Stimulated activated CD4-positive, alpha-beta T cell treated with anti-CD3 and anti-CD28 coated beads, TNF-alpha, amount 100 ng/mL, for 1 hour (primary cell): Measurements from ENCODE around the gene TEP1.
"Not testable (repeated sequence)": the region's sequence is repeated elsewhere in the genome, so short reads cannot be mapped to it uniquely, and the experiment has no call there.

Experiments used
- DNase-seq, 3 donors: peaks; one replicate each; pipeline ENCODE4 v3.0.0-alpha.2; 2020; ENCODE audit warnings: low read depth in 3 of 3, low spot score in 1 of 3

Gene TEP1

GRCh38 chr14:20391505-20391904 lies 21.8 kb downstream of the TEP1 start:
- no peak for DNase-seq

GRCh38 chr14:20388159-20388558 lies 25.1 kb downstream of the TEP1 start:
- DNase-seq: no peak

GRCh38 chr14:20387576-20387975 lies 25.7 kb downstream of the TEP1 start:
- no peak for DNase-seq

GRCh38 chr14:20386276-20386855 lies 26.9 kb downstream of the TEP1 start:
- DNase-seq: no peak

GRCh38 chr14:20384886-20385285 lies 28.4 kb downstream of the TEP1 start:
- DNase-seq: no peak

GRCh38 chr14:20384321-20384720 lies 29.0 kb downstream of the TEP1 start:
- no peak for DNase-seq

GRCh38 chr14:20383636-20384035 lies 29.7 kb downstream of the TEP1 start:
- no peak for DNase-seq

GRCh38 chr14:20383032-20383431 lies 30.3 kb downstream of the TEP1 start:
- DNase-seq: no peak

- no peak for DNase-seq
Measured at GRCh38 chr14:20382526-20382925, 30.8 kb downstream of the TEP1 start.

- DNase-seq: no peak
Measured at GRCh38 chr14:20381341-20381740, 32.0 kb downstream of the TEP1 start.

- DNase-seq: no peak
Measured at GRCh38 chr14:20380681-20381080, 32.6 kb downstream of the TEP1 start.

GRCh38 chr14:20379743-20380142 lies 33.6 kb downstream of the TEP1 start:
- no peak for DNase-seq

GRCh38 chr14:20377171-20377570 lies 36.1 kb downstream of the TEP1 start:
- DNase-seq: no peak

- no peak for DNase-seq
Measured at GRCh38 chr14:20376071-20376588, 37.2 kb downstream of the TEP1 start.

GRCh38 chr14:20375471-20375870 lies 37.8 kb downstream of the TEP1 start:
- DNase-seq: no peak

GRCh38 chr14:20372796-20373195 lies 40.5 kb downstream of the TEP1 start:
- DNase-seq: no peak

GRCh38 chr14:20365928-20366327 lies 47.4 kb downstream of the TEP1 start:
- DNase-seq: no peak

- DNase-seq: not testable (repeated sequence)
Measured at GRCh38 chr14:20358474-20358873, 54.8 kb downstream of the TEP1 start.

GRCh38 chr14:20356422-20356821 lies 56.9 kb downstream of the TEP1 start:
- DNase-seq: no peak

- no peak for DNase-seq
Measured at GRCh38 chr14:20350860-20351259, 62.4 kb downstream of the TEP1 start.

- DNase-seq: no peak
Measured at GRCh38 chr14:20350282-20350681, 63.0 kb downstream of the TEP1 start.

GRCh38 chr14:20347747-20348146 lies 65.6 kb downstream of the TEP1 start:
- DNase-seq: no peak

GRCh38 chr14:20346713-20347112 lies 66.6 kb downstream of the TEP1 start:
- no peak for DNase-seq
